Right hindlimb (tissue), 1 donor: ENCODE results near the gene TRPM1.

Source experiments
- DNase-seq: peaks from one replicate; pipeline ENCODE4 v3.0.0-alpha.2; 2018

Gene TRPM1

GRCh38 chr15:31081588-31082250, 19.8 kb downstream of the TRPM1 start:
- no peak for DNase-seq

GRCh38 chr15:31081056-31081455, 20.5 kb downstream of the TRPM1 start:
- no peak for DNase-seq

DNA sequence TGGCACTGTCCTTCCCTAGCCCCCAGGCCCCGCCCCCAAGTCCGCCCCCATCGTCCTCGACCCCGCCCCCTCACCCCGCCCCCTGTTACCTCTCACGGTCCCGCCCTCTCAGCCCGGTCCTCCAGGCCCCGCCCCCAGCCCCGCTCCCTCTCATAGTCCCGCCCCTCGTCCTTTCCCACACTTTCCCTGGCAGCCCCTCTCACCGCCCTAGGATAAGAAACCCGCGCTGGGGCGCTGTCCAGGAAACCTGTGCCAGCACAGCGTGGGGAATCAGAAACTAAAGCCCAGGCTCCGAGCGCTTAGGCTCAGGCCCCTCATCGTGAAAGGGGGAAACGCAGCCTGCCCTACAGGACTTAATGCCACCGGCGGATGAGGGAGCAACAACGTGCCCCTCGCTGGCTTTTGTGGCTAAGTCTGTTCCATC, 20.9 kb downstream of the TRPM1 start:
- peak; percentile 48 for DNase-seq

DNA sequence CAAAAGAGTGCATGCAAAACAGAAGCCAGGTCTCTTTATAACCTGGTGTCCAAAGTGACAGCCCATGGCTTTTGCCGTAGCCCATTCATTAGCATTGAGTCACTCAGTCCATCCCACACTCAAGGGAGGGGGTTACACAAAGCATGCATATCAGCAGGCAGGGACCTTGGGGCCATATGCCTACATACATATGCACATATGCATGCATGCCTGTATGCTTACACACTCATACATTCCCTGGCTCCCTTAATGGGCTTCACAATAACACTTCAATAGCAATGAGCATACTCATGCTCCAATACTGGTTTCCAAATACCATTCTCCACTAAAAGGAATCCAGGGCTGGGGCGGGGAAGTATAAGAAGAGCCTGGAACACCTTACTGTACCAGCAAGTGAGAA, 22.0 kb downstream of the TRPM1 start:
- DNase-seq: no peak

DNA sequence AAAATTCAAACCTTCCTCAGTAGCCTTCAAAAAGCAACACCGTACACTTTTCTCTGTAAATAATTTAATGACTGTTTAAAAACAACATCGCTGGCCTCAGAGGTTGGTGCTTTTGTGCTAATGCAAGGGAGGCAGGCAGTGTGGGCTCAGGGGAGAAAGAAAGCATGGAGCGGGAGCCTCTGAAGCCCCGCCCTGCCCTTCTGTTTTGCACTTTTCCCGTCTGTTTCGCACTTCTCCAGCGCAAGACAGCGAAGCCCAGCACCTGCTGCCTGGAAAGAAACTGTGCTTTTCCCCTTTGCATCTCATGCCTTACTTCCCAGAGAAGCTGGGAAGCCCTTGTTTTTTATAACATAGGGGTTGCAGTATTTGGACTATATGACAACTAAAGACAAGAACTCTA, 23.1 kb downstream of the TRPM1 start:
- DNase-seq: no peak

GRCh38 chr15:31077941-31078340, 23.6 kb downstream of the TRPM1 start:
- DNase-seq: no peak

DNA sequence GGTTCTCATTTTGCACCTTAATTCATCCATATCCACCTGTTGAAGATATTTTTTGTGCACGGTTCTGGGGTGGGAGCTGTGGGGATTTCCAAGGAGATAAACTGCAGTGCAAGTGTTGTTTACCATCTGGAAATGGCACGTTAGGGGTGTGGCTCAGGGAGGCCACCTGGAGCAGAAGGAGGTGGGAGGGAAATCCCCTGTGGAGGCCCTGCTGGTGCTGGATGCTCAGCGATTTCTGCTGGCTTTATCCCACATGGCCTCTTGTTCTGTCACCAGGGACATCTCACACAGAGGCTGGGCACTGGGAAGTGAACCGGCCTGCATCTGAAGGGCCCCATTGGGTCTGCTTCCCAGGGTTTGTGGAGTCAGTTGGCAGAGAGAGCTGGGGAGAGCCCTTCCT, 24.3 kb downstream of the TRPM1 start:
- DNase-seq: no peak

GRCh38 chr15:31074321-31074720, 27.2 kb downstream of the TRPM1 start:
- no peak for DNase-seq

- DNase-seq: no peak
These were observed 30.7 kb downstream of the TRPM1 start for GRCh38 chr15:31070867-31071266.

DNA sequence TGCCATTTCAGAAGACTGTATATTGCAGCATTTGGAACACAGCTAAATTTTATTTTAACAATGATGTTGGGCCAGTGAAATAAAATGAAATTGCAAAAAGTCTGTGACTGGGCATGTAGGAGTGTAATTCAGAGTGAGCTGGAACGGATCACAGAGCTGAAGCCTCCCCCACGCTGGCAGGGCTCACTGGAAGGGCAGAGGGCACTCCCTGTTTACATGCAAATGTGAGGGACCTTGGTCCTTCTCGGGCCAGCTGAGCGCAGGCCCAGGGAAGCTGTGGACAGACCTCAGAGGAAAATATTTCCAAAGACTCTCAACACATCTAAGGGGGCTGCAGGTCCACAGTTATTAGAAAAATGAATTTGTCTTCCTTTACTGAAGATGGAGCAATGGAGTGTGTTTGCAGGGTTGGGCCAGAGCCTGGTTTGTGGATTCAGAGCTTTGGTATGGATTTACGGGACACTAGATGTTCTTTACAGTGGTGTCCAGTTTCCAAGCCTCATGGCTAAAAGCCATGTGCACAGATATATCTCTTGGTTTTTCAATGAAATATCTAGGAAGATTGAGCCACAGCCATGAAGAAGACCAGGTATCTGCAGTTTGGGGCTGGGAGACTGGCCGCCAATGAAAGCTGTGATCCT, 32.0 kb downstream of the TRPM1 start:
- no peak for DNase-seq

DNA sequence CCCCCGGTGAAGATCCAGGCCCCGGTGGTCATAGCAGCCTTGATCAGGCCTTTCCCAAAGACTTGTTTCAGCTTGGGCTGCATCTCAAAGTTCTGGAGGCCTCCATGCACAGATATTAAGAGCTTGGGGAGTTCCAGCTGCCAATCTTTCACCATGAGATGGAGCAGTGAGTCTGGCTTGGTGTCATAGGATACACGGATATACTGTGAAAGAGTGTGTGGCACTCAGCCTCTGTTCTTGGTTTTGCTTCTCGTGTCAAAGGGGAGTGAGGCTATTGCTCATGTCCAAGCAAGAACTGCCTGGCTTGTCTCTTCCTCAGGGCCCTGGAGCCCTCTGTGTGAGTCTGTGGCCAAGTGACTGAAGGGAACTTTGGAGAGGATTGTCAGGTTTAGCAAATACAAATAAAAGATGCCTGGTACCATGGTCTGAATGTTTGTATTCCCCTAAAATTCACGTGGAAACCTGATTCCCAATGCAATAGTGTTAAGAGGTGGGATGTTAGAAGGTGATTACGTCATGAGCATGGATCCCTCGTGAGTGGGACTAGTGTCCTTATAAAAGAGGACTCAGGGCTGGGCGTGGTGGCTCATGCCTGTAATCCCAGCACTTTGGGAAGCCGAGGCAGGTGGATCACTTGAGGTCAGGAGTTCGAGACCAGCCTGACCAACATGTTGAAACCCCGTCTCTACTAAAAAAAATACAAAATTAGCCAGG, 33.5 kb downstream of the TRPM1 start:
- DNase-seq: no peak

- DNase-seq: no peak
These were observed 35.7 kb downstream of the TRPM1 start for GRCh38 chr15:31065824-31066223.

- DNase-seq: no peak
These were observed 38.6 kb downstream of the TRPM1 start for GRCh38 chr15:31062911-31063310.

GRCh38 chr15:31062310-31062847, 39.1 kb downstream of the TRPM1 start:
- DNase-seq: no peak

DNA sequence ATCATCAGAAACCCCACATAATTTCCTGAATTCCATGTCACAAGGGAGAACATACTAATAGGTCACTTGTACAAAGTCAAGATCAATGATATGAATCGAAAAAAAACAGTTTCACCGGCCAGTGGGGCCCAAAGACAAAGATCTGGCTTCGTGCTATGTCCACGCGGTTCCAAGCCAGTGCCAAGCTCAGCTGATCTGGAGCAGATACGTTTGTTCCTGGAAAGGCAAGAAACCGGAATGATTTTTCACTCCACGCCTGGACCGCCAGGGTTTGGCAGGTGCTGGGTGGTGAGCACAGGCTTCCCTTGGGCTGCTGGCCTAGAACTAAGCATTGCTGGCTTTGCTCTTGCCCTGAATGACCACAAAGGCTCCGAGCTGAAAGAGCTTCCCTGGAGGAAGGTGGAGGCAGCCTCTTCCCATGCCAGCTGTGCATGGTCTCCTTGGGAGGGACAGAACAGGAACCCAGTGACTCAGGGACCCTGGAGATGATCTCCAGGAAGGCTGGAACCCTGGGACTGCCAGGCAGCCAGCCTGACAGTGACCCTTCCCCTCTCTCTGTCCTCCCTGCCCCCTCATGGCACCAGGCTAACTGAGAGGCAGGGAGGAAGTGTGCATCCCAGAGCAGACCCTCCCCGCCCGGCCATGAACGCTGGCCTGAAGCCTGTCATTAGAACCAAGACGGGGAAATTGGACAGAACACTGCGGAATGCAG, 40.9 kb downstream of the TRPM1 start:
- DNase-seq: no peak

DNA sequence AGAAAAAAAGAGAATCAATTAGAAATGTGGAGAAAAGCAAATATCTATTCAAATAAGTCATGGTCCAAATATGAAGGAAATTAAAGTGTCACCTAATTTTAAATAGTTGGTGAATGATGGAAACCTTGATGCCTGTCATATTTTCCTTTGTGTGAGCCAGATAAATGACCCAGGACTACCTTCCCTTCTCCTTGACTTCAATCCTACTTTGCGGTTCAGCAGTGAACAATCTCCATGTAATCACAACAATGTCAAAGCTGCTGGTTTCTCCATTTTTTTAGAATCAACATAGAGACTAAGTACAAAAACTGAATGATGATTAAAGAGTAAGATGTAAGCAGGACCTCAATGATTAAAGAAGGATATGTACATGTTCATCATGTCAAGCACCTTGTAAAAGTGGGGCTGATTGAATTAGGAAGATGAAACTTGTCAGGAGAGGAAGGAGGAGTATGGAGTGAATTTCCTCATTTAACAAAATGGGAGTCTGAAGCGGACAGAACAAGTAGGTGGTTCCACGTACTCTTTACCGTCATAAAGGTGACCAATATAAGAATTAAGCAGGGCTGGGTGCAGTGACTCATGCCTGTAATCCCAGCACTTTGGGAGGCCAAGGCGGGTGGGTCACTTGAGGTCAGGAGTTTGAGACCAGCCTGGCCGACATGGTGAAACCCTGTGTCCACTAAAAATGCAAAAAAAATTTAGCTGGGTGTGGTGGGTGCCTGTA, 43.1 kb downstream of the TRPM1 start:
- no peak for DNase-seq

DNA sequence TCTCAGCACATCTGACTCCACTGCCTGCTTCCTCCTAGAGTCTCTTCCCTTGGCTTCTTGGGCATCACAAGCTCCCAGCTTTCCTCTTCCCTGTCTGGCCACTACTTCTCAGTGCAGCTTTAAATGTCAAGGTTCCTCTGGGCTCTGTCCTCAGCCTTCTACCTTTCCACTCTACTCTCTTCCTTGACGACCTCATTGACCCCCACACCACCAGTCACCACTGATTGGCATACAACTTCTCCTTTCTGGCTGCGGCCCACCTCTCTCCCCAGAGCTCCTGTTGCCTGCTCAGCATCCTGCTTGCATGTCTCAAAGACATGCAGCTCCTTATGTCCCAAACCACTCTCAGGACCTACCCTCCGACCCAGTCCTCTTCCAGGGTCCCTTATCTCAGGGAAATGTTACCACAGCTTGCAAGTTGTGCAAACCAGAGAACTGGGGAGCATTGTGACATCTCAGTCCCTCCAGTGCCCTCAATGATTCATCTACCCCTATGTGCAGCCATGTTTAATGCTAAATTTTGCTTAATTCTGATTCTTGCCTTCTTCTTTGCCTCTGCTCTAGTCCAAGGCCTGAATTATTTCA, 49.9 kb downstream of the TRPM1 start:
- no peak for DNase-seq

DNA sequence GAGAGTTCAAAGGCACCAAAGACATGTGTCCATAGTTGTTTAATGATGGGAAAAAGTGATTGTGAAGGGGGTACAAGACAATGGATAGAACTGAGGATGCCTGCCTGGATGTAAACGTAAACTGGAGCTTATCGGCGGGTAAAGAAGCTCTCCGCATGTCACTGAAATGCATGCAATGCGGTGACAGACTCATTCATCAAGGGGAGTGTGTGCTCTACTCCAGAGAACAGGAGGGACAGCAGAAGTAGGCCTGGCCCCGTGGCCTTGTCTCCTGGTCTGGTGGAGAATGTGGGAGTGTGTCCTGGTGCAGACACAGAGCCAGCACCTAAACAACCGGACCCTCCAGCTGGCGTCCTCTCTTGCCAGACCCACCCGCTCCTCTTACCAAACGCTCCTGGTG, 50.6 kb downstream of the TRPM1 start:
- DNase-seq: no peak

DNA sequence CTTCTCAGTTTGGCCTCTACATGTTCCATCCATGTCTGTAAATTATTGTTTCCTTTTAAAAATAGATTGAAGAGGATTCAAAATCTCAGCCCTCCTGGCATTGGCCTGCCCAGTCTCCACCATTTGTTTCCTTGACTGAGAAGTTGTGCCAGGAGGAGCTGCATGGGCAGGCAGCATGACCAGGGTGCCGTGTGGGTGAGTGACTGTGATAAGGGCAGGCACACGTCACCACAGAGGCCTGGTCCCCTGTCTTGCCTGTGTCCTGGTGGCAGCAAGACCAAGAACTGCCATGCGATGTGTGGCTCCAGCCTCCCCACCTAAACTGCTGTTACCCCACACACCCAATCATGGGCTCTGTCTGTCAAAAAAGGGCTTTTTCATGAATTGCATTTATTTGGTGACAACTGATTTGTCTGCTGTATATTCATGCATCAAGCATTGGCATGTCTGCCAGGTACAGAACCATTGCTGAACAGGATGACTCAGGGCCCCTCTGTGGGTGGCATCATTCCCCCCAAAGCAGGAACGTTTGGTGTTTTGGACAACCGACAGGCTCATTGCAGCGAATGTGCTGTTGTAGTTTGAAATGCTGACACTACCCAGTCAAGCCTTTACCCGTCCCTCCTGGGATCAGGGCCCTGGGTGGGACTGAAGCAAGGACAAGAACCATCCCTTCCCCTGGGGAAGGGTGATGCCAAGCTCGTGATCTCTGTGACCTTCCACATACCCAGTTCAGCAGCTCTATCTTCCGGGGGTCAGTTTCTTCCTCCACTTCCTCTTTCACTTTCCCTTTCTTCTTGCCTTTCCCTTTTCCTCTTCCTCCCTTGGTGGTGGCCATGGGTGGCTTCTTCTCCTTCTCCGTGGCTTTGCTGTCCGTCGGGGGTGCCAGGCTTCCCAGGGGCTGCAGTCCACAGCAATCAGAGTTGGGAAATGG, 51.6 kb downstream of the TRPM1 start:
- no peak for DNase-seq

DNA sequence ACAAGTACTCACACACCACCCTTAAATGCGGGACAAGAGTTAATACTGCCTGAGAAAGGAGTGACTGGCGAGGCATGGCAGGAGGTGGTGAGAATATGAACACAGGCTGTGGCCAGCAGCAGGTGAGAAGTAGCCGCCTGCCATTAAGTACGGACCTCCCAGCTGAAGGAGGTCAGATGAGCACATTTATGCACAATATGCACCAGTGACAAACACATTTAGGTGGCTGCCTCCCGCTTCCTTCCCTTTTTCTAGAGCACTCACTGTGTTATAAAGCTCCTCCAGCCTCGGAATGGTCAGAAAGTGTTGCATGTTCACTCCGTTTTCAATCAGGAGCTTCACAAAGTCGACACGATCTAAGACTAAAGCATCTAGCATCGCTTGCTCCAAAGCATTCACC, 52.4 kb downstream of the TRPM1 start:
- DNase-seq: no peak

- no peak for DNase-seq
These were observed 54.1 kb downstream of the TRPM1 start for GRCh38 chr15:31047437-31047836.
